GM12872 (cell line): ENCODE results near the gene KANSL1.

Source experiments
- TF ChIP-seq, protein P1 (sequence below): IDR thresholded peaks from 3 replicates; pipeline ENCODE4 v1.5.1; 2011; ENCODE audit warnings: low read depth, mild to moderate bottlenecking, low read length, moderate library complexity; ENCODE audit not compliant: insufficient read depth

KANSL1 gene

DNA sequence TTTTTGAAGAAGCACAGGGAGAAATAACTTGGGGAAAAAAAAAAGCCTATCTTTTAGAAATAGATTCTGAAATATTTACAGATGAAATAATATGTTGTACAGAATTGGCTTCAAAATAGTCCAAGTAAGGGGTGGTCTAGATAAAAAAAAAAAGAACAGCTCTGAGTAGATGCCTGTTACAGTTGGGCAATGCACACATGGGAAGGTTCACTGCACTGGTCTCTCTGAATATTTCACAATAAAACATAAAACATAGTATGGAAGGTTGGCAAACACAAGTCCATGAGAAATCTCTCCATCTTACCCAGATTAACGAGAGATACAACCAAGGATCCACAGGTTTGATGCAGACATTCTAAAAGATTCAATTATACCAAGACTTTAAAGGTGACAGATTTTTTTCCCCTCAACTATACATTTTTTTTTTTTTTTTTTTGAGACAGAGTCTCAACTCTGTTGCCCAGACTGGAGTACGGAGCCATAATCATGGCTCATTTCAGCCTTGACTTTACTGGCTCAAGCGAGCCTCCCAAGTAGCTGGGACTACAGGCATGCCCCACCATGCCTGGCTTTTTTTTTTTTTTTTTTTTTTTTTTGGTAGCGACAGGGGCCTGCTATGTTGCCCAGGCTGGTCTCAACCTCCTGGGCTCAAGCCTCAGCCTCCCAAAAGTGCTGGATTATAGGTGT lies 58.0 kb downstream of the KANSL1 start:
- TF ChIP-seq, protein P1, sequence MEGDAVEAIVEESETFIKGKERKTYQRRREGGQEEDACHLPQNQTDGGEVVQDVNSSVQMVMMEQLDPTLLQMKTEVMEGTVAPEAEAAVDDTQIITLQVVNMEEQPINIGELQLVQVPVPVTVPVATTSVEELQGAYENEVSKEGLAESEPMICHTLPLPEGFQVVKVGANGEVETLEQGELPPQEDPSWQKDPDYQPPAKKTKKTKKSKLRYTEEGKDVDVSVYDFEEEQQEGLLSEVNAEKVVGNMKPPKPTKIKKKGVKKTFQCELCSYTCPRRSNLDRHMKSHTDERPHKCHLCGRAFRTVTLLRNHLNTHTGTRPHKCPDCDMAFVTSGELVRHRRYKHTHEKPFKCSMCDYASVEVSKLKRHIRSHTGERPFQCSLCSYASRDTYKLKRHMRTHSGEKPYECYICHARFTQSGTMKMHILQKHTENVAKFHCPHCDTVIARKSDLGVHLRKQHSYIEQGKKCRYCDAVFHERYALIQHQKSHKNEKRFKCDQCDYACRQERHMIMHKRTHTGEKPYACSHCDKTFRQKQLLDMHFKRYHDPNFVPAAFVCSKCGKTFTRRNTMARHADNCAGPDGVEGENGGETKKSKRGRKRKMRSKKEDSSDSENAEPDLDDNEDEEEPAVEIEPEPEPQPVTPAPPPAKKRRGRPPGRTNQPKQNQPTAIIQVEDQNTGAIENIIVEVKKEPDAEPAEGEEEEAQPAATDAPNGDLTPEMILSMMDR, result no peak

GRCh38 chr17:46129302-46129701 lies 63.9 kb downstream of the KANSL1 start:
- TF ChIP-seq, protein P1, result no peak

DNA sequence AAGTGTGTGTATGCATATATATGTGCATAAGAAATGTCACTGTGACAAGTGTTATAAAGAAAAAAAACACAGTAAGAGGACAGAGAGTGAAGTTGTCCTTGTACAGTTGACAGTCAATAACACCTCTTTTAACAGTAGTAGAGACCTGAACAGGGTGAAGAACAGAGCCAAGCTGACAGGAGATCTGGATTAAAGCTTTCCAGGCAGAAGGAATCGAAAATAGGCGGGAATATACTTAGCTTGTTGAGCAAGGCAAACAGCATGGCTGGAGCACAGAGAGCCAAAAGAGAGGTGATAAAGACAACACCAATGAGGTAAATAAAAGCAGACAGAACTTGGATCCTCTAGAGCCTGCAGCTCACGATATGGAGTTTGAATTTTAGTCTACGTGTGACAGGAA lies 64.8 kb downstream of the KANSL1 start:
- TF ChIP-seq, protein P1, result no peak

- TF ChIP-seq, protein P1, result no peak
These were observed 65.7 kb downstream of the KANSL1 start for GRCh38 chr17:46127524-46127923.

DNA sequence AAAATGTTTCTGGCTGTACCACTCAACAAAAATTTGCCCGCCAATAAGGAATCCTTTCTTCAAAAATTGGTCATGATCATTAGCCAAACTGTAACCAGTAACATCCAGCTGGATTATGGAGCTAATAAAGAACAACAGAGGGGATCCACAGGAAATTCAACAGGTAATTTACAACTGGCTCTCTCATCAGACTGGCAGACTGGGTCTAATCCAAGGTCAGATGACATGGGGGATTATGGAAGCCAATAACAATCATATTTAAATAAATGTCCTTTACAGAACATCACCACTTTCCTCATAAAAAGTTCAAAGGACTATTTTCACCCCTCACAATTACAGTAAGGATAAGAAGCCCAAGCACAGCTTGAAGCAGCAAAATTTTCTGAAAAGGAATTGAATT lies 66.4 kb downstream of the KANSL1 start:
- TF ChIP-seq, protein P1, result no peak

DNA sequence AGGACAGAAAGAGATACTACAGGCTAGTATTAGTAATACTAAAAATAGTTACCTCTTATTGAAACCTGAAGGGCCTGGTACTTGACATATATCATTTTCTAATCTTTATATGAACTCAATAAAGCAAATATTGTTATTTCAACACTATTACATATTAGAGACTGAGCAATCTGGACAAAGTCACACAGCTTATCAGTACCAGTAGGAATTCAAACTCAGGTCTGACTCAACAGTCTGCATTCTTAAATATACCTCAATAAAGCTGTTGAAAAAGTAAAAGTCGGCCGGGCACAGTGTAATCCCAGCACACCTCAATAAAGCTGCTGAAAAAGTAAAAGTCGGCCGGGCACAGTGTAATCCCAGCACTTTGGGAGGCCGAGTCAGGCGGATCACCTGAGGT lies 67.4 kb downstream of the KANSL1 start:
- TF ChIP-seq, protein P1, result no peak

DNA sequence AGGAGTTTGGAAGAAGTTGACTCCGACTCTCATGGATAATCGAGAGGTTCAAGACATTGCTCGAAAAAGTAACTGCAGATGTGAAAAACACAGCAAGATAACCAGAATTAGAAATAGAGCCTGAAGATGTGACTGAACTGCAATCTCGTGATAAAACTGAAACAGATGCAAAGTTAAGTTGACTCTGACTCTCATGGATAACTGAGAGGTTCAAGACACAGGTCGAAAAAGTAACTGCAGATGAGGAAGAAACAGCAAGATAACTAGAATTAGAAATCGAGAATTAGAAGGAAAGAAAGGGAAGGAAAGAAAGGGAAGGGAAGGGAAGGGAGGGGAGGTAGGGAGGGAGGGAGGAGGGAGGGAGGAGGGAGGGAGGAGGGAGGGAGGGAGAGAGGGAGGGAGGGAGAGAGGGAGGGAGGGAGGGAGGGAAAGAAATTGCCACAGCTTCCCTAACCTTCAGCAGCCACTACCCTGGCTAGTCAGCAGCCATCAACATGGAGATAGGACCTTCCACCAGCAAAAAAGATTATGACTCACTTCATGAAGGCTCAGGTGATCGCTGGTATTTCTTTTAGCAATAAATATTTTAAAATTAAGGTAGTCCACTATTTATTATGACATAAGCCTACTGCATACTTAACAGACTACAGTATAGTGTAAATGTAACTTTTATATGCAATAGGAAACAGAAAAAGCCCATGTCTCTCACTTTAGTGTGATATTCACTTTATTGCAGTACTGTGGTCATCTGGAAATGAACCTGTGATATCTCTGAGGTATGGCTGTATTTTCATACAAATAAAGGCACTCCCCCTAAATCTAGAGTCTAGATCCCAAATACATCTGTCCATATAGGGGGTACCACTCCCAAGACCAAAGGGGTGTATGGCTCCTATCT lies 68.3 kb downstream of the KANSL1 start:
- TF ChIP-seq, protein P1, result no peak
